Measurements from ENCODE around the gene DHRS3. TPM values are rescaled to one million over a fixed set of nuclear protein-coding genes. Genes with fewer than 3 reads are reported as not detected.
"Not testable (repeated sequence)": the region's sequence is repeated elsewhere in the genome, so short reads cannot be mapped to it uniquely, and the experiment has no call there.

The DHRS3 gene
- polyA plus RNA-seq, 1 of the 3 experiments (the other 2 are of a cell fraction), result 44.8 TPM

- TF ChIP-seq SIN3A (IDR thresholded peaks at IDR 0.05; ENCODE audit: borderline replicate concordance, low read depth, low read length) (no peak), TAF1 (IDR thresholded peaks at IDR 0.05; ENCODE audit: borderline replicate concordance, low read depth, low read length) (no peak), NRF1 (IDR thresholded peaks at IDR 0.05; ENCODE audit: low read depth, low read length) (no peak), FOXJ3 (CRISPR knock-in tag; IDR thresholded peaks at IDR 0.05) (no peak), USF1 (IDR thresholded peaks at IDR 0.05; ENCODE audit: borderline replicate concordance, low read depth) (no peak), MAX (IDR thresholded peaks at IDR 0.05; ENCODE audit: low read depth) (no peak), PBX3 (IDR thresholded peaks at IDR 0.05) (no peak), YY1 (IDR thresholded peaks at IDR 0.05; ENCODE audit: low read depth) (no peak), JUND (IDR thresholded peaks at IDR 0.05) (no peak)
Measured at GRCh38 chr1:12648741-12649140, 30.7 kb upstream of the DHRS3 start (continued).

GRCh38 chr1:12645401-12645800 is 27.4 kb upstream of the DHRS3 start:
- POLR2A ChIA-PET; H3K9ac ChIP-seq; H3K79me2 ChIP-seq (ENCODE audit: insufficient read depth); H3K4me1 ChIP-seq (ENCODE audit: control insufficient read depth in 1 of 2, insufficient read depth in 2 of 2, low read depth in 1 of 2, low read length in 1 of 2); H3K4me2 ChIP-seq; H3K27me3 ChIP-seq (ENCODE audit: insufficient read depth); H4K20me1 ChIP-seq (ENCODE audit: insufficient read depth); H3K9me2 ChIP-seq; H2AFZ ChIP-seq (ENCODE audit: low read depth); H3K9me3 ChIP-seq; H3K36me3 ChIP-seq (replicated peaks in 1 of 2; ENCODE audit: control insufficient read depth in 1 of 2, insufficient read depth in 2 of 2, low read length in 1 of 2); H3K4me3 ChIP-seq (ENCODE audit: low read depth in 2 of 2, low read length in 1 of 2); DNase-seq; H3K27ac ChIP-seq (ENCODE audit: low read depth in 2 of 2, low read length in 1 of 2); H3F3A ChIP-seq (replicated peaks; ENCODE audit: insufficient read depth): not testable (repeated sequence)
- CTCF ChIA-PET, result interaction anchor here (1.5 to 2.3 kb wide), 2 partner anchors 13 to 22 kb away, joined by 5 to 10 read pairs; no protein-coding TSS in a partner anchor
- 57% methylated on average over 9 of the region's 9 CpGs for WGBS (ENCODE audit: low lambda C conversion rate)

- CTCF ChIA-PET, result interaction anchor here (1.7 to 6.9 kb wide), 2 partner anchors 14 to 25 kb away, joined by 6 to 37 read pairs; no protein-coding TSS in a partner anchor
- Histone ChIP-seq H3K4me1 (ENCODE audit: control insufficient read depth in 1 of 2, insufficient read depth in 2 of 2, low read depth in 1 of 2, low read length in 1 of 2) (peaks cover 0 to 2% of the 10 kb centered on the region in 2 experiments; a peak in 1 of 4 replicates), H3K27ac (ENCODE audit: low read depth in 2 of 2, low read length in 1 of 2) (no peak overlapping the region), H2AFZ (ENCODE audit: low read depth) (no peak overlapping the region), H3K79me2 (ENCODE audit: insufficient read depth) (no peaks in the 10 kb centered on the region), H3F3A (replicated peaks; ENCODE audit: insufficient read depth) (no peaks in the 10 kb centered on the region), H3K9ac (no peak overlapping the region), H3K27me3 (ENCODE audit: insufficient read depth) (no peaks in the 10 kb centered on the region; the same call in 1 of the 2 replicates), H4K20me1 (ENCODE audit: insufficient read depth) (no peaks in the 10 kb centered on the region), H3K9me2 (no peaks in the 10 kb centered on the region), H3K4me3 (ENCODE audit: low read depth in 2 of 2, low read length in 1 of 2) (no peak overlapping the region), H3K4me2 (no peak overlapping the region), H3K9me3 (no peaks in the 10 kb centered on the region), H3K36me3 (replicated peaks in 1 of 2; ENCODE audit: control insufficient read depth in 1 of 2, insufficient read depth in 2 of 2, low read length in 1 of 2) (no peaks in the 10 kb centered on the region)
- POLR2A ChIA-PET, result no interaction called here
- no peak for DNase-seq
- TF ChIP-seq SMC3 (IDR thresholded peaks at IDR 0.05; ENCODE audit: low read depth, low read length) (no peak), MXI1 (IDR thresholded peaks at IDR 0.05; ENCODE audit: low read depth, low read length) (no peak), EP300 (IDR thresholded peaks at IDR 0.05; ENCODE audit: borderline replicate concordance in 1 of 2, low read depth in 1 of 2, low read length in 1 of 2) (no peak), ZBTB33 (IDR thresholded peaks at IDR 0.05; ENCODE audit: borderline replicate concordance, low read depth) (no peak), POLR2AphosphoS5 (IDR thresholded peaks at IDR 0.05; ENCODE audit: low read depth, low read length) (no peak), CTCF (IDR thresholded peaks at IDR 0.05) (no peak), FOXJ3 (CRISPR knock-in tag; IDR thresholded peaks at IDR 0.05) (no peak), NRF1 (IDR thresholded peaks at IDR 0.05; ENCODE audit: low read depth, low read length) (no peak), EZH2phosphoT487 (IDR thresholded peaks at IDR 0.05; ENCODE audit: borderline replicate concordance, low read depth) (no peak), FOXM1 (IDR thresholded peaks at IDR 0.05; ENCODE audit: low read depth) (no peak)
- 70% methylated on average over 2 of the region's 2 CpGs for WGBS (ENCODE audit: low lambda C conversion rate)
Measured at GRCh38 chr1:12644829-12645228, 26.8 kb upstream of the DHRS3 start.
